MCF 10A (cell line): ENCODE results near the gene ARRB1. TPM values are rescaled to one million over a fixed set of nuclear protein-coding genes. Genes with fewer than 3 reads are reported as not detected.

Source experiments
- BruUV-seq: library from RNA; stranded (reverse); fragments of 400-500 nt; replicated peaks from 2 replicates; lab custom pipeline; 2021; lab: Mats Ljungman, UMichigan
- CTCF ChIA-PET: fragments of 300-600 bp; sonication (Branson Sonifier 250); formaldehyde crosslinking; extraction: SDS; loops from one replicate; lab custom pipeline; 2021; ENCODE audit warnings: antibody characterized with exemption, inconsistent platforms; lab: Yijun Ruan, JAX
- POLR2A ChIA-PET: fragments of 300-600, 350-650 bp; sonication (Branson Sonifier 250); formaldehyde crosslinking; extraction: SDS; loops from one replicate; lab custom pipeline; 2020; ENCODE audit warnings: antibody characterized with exemption, inconsistent platforms; lab: Yijun Ruan, JAX
- DNase-seq: peaks from one replicate; pipeline ENCODE4 v3.0.0-alpha.2; 2018; ENCODE audit not compliant: unreplicated experiment
- H3K27ac Mint-ChIP-seq: one replicate; pipeline ENCODE4 v1.8.0; 2022; ENCODE audit warnings: mild to moderate bottlenecking, low read depth, mixed read lengths; ENCODE audit not compliant: unreplicated experiment
- H3K27me3 Mint-ChIP-seq: one replicate; pipeline ENCODE4 v1.8.0; 2022; ENCODE audit warnings: mixed read lengths; ENCODE audit not compliant: insufficient read depth, unreplicated experiment
- H3K36me3 Mint-ChIP-seq: one replicate; pipeline ENCODE4 v1.8.0; 2022; ENCODE audit warnings: mild to moderate bottlenecking, moderate library complexity, mixed read lengths; ENCODE audit not compliant: insufficient read depth, unreplicated experiment
- H3K4me1 Mint-ChIP-seq: one replicate; pipeline ENCODE4 v1.8.0; 2022; ENCODE audit warnings: mixed read lengths; ENCODE audit not compliant: insufficient read depth, unreplicated experiment
- H3K4me3 Mint-ChIP-seq: one replicate; pipeline ENCODE4 v1.8.0; 2022; ENCODE audit warnings: mild to moderate bottlenecking, moderate library complexity, mixed read lengths; ENCODE audit not compliant: unreplicated experiment
- H3K9me3 Mint-ChIP-seq: one replicate; pipeline ENCODE4 v1.8.0; 2022; ENCODE audit warnings: mixed read lengths; ENCODE audit not compliant: unreplicated experiment
- CTCF ChIP-seq: fragments of 200-600 bp; IDR thresholded peaks from one replicate; pipeline ENCODE4 v1.8.0; 2022; ENCODE audit warnings: antibody characterized with exemption, mild to moderate bottlenecking; ENCODE audit not compliant: unreplicated experiment
- intact Hi-C: fragments of 100-400 bp; cut with micrococcal nuclease; formaldehyde crosslinking; loops from 2 replicates; pipeline ENCODE4 v1.14.1; 2022
- total RNA-seq: library from RNA; stranded (reverse); gene quantifications from 2 replicates; pipeline ENCODE4 v1.2.3, GENCODE V29; 2022

ARRB1 gene
- total RNA-seq, 1 experiment from 2014 or later, result 0.98 TPM

GRCh38 chr11:75356613-75357012 lies 5.2 kb upstream of the ARRB1 start:
- Mint-ChIP-seq H3K27me3 (peaks cover 11% of the 10 kb centered on the region), H3K9me3 (no peaks in the 10 kb centered on the region), H3K36me3 (peaks cover 6% of the 10 kb centered on the region), H3K27ac (no peak overlapping the region), H3K4me1 (peaks cover 6% of the 10 kb centered on the region), H3K4me3 (no peak overlapping the region)
- intact Hi-C loops, result no loop called here
- BruUV-seq, result no TSS peak
- CTCF ChIA-PET, result interaction anchor here (0.6 kb wide), 1 partner anchor 1158 kb away, joined by 3 read pairs; no protein-coding TSS in a partner anchor
- POLR2A ChIA-PET, result interaction anchor here (1.1 kb wide), 1 partner anchor 13 kb away, joined by 3 read pairs; no protein-coding TSS in a partner anchor
- DNase-seq, result no peak
- TF ChIP-seq CTCF, result no peak

DNA sequence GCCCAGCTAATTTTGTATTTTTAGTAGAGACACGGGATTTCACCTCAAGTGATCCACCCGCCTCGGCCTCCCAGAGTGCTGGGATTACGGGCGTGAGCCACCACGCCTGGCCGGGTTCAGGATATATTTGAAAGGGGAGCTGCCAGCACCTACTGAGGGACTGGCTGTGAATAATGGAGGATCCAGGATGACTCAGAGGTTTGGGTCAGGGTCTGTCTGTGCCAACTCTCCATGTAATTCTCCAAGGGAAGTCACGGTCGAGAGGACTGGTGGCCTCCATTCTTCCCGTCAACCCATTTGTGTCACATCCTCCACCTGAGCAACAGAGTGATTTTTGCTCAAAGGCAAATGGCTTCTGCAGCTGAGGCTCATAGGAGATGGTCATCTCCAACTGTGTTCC lies 3.6 kb upstream of the ARRB1 start:
- intact Hi-C loops, result no loop called here
- no TSS peak for BruUV-seq
- Mint-ChIP-seq H3K36me3 (peaks cover 6% of the 10 kb centered on the region), H3K27ac (no peak overlapping the region), H3K4me3 (no peak overlapping the region), H3K4me1 (peaks cover 13% of the 10 kb centered on the region), H3K27me3 (peaks cover 11% of the 10 kb centered on the region), H3K9me3 (no peaks in the 10 kb centered on the region)
- no peak for TF ChIP-seq CTCF
- POLR2A ChIA-PET, result interaction anchor here (0.6 to 1.4 kb wide), 2 partner anchors 18 to 422 kb away, joined by 3 read pairs; no protein-coding TSS in a partner anchor
- no peak for DNase-seq
- CTCF ChIA-PET, result interaction anchor here (1.3 kb wide), 1 partner anchor 30 kb away, joined by 5 read pairs; no protein-coding TSS in a partner anchor

GRCh38 chr11:75352588-75353206 lies 1.2 kb upstream of the ARRB1 start:
- ChIA-PET CTCF (interaction anchor here (0.6 to 1.5 kb wide), 4 partner anchors 17 to 35 kb away, joined by 3 read pairs; no protein-coding TSS in a partner anchor), POLR2A (interaction anchor here (1.5 kb wide), 1 partner anchor 9 kb away, joined by 8 read pairs; no protein-coding TSS in a partner anchor)
- H3K36me3 Mint-ChIP-seq, result peaks cover 6% of the 10 kb centered on the region
- intact Hi-C loops, result no loop called here
- H3K27ac Mint-ChIP-seq, result peak overlapping the region; percentile 63
- no peak for DNase-seq
- peak overlapping the region; percentile 80 for H3K4me3 Mint-ChIP-seq
- H3K4me1 Mint-ChIP-seq, result peaks cover 22% of the 10 kb centered on the region
- H3K27me3 Mint-ChIP-seq, result peaks cover 11% of the 10 kb centered on the region
- BruUV-seq, result no TSS peak
- no peaks in the 10 kb centered on the region for H3K9me3 Mint-ChIP-seq
- no peak for TF ChIP-seq CTCF

DNA sequence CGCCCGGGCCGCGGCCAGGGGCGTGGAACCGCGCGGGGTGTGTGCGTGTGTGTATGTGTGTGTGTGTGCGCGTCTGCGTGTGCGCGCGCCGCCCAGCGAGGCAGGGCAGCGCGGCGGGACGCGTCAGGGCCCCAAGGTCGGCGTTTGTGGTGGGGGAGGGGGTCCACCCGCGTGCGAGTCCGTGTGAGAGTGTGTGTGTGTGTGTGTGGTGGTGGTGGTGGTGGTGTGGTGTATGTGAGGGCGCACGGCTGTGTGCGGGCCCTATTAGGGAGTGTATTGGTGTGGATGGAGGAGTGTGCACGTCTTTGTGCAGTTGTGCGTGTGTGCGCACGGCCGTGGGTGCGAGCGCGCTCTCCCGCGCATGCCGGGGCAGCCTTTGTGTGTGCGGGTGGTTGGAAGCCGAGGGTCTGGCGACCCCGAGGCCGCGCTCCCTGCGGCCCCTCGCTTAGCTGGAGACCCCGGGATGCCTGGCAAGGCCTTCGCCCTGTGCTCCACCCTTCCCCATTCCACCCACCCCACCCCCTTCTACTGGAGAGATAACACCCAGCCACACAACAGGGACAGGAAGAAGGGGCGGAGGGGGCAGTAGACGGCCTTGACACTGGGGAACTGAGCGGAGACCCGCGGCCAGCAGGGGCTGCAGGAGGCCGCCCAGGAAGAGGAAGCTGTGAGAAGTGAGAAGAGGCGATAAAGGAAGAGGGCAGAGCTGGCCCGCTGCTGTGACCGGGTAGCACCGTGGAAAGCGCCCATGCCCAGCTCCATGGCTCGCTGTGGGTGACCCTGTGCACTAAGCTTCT lies 528 bp upstream of the ARRB1 start:
- H3K27me3 Mint-ChIP-seq, result peaks cover 10% of the 10 kb centered on the region
- H3K36me3 Mint-ChIP-seq, result peaks cover 6% of the 10 kb centered on the region
- peak overlapping the region; percentile 63 for H3K27ac Mint-ChIP-seq
- no peaks in the 10 kb centered on the region for H3K9me3 Mint-ChIP-seq
- ChIA-PET POLR2A (interaction anchor here (1.5 kb wide), 1 partner anchor 10 kb away, joined by 8 read pairs; no protein-coding TSS in a partner anchor), CTCF (interaction anchor here (1.0 to 1.5 kb wide), 3 partner anchors 17 to 36 kb away, joined by 3 read pairs; no protein-coding TSS in a partner anchor)
- H3K4me1 Mint-ChIP-seq, result peaks cover 26% of the 10 kb centered on the region
- BruUV-seq, result no TSS peak
- intact Hi-C loops, result no loop called here
- TF ChIP-seq CTCF, result no peak
- H3K4me3 Mint-ChIP-seq, result peak overlapping the region; percentile 80
- DNase-seq, result no peak
